Smooth muscle cell of the pulmonary artery (primary cell): ENCODE data around the gene COA8. TPM values are rescaled to one million over a fixed set of nuclear protein-coding genes. Genes with fewer than 3 reads are reported as not detected.

Experiments used
- total RNA-seq: library from RNA; depleted of rRNA; stranded (reverse); fragments of >200 nt; gene quantifications from 2 replicates; pipeline ENCODE4 v1.2.3, GENCODE V29; 2014

COA8 gene
- total RNA-seq: 17.7 and 22.5 TPM in 2 replicates

GRCh38 chr14:103562429-103563225 is at the start of gene COA8, which contains the start of gene BAG5:
Gene COA8 (plus strand): TSS chr14:103562960. CDS start chr14:103563002, 42 bp downstream.
Gene BAG5 (minus strand): TSS chr14:103562657. CDS start chr14:103561164, 1,493 bp downstream.

GRCh38 chr14:103522649-103523574 is 39.8 kb upstream of the COA8 start, which contains the start of gene CKB:
Gene CKB (minus strand): TSS chr14:103522830. CDS start chr14:103522493, 337 bp downstream.

DNA sequence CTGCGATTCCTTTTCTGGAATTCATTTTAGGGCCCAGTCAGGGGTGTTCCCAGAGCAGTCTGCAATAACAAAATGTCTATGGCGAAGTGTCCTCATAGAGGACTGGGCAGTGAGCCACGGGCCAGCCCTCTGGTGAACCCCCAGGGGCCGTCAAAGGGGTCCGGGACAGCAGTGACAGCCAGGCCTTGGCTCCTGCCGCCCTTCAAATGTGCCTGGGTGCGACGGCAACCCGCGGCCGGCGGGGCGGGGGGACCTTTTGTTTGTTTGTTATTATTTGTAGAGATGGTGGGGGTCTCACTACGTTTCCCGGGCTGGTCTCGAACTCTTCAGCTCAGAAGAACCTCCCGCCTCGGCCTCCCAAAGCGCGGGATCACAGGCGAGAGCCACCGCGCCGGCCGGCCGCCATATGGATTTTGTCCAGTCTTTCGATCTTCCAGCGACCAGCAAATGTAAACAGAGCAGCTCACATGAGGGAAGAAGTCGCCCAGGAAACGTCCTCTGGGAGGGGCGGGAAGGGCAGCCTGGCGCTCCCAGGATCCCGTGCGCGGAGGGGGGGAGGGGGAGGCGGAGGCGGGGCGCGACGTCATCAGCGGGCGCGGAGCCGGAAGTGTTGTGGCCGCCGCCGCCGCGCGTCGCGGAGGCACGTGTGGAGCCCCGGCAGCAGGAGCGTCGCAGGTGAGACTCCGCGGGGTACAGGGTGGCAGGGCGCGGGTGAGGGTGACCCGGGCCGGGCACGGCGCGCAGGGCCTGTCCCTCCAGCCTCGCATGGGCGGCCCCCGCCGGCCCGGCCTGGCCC is 34.0 kb upstream of the COA8 start, which contains the start of gene TRMT61A:
Gene TRMT61A (plus strand): TSS at position 610 of the 796 bp plus-strand sequence. CDS start 783 bp downstream, outside the sequence.

DNA sequence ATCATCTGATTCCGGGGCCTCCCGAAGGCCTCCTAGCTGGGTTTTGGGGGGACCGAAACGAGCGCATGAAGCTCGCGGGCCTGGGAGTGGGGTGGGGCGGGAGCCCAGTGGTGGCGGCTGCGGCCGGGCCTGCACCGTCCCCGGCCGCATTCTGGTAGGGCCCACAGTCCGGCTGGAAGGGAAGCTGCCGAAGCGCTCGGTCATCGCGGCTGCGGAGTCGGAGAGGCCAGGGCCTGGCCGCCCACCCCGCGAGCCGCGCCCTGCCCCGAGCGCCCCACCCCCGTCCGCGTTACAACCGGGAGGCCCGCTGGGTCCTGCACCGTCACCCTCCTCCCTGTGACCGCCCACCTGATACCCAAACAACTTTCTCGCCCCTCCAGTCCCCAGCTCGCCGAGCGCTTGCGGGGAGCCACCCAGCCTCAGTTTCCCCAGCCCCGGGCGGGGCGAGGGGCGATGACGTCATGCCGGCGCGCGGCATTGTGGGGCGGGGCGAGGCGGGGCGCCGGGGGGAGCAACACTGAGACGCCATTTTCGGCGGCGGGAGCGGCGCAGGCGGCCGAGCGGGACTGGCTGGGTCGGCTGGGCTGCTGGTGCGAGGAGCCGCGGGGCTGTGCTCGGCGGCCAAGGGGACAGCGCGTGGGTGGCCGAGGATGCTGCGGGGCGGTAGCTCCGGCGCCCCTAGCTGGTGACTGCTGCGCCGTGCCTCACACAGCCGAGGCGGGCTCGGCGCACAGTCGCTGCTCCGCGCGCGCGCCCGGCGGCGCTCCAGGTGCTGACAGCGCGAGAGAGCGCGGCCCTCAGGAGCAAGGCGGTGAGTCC is 66.1 kb downstream of the COA8 start, which contains the start of gene KLC1:
Gene KLC1 (plus strand): TSS at position 528 of the 819 bp plus-strand sequence. CDS start 25,354 bp downstream, outside the sequence.

Other genes with a start within 250 kb of the COA8 start
- gene EIF5, start 228.7 kb upstream of the COA8 start, total RNA-seq: 134 and 227 TPM in 2 replicates
- 65.9 and 75.1 TPM in 2 replicates for gene MARK3, start 177.5 kb upstream of the COA8 start, total RNA-seq
- gene CKB, start 40.1 kb upstream of the COA8 start, total RNA-seq: 16.1 and 27.5 TPM in 2 replicates
- 10.6 and 16.8 TPM in 2 replicates for gene TRMT61A, start 33.8 kb upstream of the COA8 start, total RNA-seq
- gene BAG5, start 303 bp upstream of the COA8 start, total RNA-seq: 24.1 and 25.2 TPM in 2 replicates
- 184 and 219 TPM in 2 replicates for gene KLC1, start 66.3 kb downstream of the COA8 start, total RNA-seq
- gene XRCC3, start 152.5 kb downstream of the COA8 start, total RNA-seq: 6.1 and 7.2 TPM in 2 replicates
- 55.0 and 72.9 TPM in 2 replicates for gene ZFYVE21, start 152.8 kb downstream of the COA8 start, total RNA-seq